GM20431 (cell line): Measurements from ENCODE around the gene MUC6.

ENCODE experiments used
- in situ Hi-C: fragments of 300-500 bp; cut with MseI, MboI; formaldehyde crosslinking; loops from one replicate; pipeline ENCODE4 v1.15.0; 2020; ENCODE audit warnings: low sequenced_read_pairs; ENCODE audit not compliant: unreplicated experiment

The MUC6 gene

DNA sequence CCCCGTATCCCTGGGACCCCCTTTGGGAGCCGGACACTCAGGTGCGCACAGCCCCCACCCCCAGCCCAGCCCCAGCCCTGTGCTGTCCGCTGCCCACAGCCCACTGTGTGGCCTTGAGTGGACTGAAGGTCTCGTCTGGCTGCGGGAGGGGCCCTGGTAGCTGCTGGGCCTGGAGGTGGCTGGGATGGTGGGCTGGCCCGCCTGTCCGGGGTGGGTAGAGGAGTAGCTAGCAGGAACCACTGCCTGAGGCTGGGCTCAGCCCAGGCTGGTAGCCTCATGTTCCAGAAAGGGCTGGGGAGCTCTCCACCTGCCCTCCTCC lies 4.6 kb upstream of the MUC6 start:
- in situ Hi-C loops: no loop called here

DNA sequence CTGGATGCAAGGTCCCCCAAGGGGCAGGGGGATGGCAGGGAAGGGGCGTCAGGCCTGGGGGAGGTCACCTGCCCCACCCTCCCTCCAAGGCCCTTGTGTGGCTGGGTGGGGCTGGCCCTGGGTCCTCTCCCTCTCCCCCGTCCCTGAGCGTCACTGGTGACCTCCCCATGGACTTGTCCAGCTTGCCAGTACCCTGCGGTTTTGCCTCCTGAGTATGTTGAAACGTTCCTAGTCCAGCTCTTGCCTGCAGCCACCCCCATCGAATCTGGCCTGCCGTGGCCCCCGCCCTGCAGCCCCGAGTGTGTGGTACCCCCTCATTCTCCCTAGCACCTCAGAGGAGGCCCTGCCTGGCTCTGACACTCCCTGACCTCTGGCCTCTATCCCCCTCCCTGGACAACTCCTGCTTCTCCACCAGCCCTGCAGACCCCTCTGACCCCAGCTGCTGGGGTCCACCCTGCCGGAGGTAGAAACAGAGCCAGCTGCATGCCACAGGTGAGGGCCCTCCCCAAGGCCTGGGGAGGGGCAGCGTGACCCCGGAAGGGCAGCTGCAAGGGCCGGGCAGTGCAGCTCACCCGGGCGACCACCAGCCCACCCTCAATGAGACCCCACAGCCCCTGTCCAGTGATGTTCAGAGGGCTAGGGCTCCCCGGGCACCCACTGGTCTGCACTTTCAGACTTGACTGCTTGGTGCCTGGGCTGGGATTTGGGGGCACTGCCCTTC lies 4.1 kb upstream of the MUC6 start:
- in situ Hi-C loops: no loop called here

DNA sequence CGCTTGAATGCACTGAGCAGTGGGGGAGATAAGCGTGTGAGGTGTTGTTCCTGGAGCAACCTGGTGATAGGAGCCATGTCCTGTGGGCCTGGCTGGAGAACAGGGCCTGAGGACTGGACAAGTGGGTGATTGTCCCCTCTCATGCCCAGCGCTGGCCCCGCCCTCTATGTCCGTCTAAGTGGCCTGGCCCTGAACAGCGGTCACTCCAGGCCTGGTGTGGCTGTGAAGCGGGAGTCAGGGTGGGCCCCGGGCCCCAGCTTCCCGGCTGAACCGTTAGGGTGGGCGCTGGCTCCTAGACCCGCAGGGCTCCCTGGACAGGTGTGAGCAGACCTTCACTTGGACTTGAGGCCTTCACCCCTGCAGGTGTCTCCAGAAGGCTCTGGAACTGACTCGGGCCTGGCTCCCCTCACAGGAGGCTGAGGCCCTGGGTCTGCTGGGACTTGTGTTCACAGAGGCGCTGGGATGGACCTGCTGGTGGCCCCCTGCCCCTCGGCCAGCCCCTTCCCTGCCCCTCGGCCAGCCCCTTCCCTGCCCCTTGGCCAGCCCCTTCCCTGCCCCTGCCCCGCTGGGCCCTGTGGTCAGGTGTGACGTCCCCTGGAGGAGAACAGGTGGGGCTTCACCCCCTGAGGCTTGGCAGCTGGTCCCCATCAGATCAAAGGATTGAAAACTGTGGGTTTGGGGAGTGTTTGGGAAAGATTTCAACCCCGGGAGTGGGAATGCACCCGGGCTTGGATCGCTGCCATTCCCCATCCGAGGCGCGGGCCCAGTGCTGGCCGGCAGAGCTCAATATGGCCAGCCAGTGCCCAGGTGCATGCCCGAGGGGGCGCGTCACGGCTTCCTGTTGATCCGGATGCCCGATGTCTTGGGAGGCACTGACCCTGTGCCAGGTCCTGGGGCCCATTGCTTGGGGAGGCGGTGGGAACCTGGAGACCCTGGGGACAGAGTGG lies 3.2 kb upstream of the MUC6 start:
- in situ Hi-C loops: no loop called here

DNA sequence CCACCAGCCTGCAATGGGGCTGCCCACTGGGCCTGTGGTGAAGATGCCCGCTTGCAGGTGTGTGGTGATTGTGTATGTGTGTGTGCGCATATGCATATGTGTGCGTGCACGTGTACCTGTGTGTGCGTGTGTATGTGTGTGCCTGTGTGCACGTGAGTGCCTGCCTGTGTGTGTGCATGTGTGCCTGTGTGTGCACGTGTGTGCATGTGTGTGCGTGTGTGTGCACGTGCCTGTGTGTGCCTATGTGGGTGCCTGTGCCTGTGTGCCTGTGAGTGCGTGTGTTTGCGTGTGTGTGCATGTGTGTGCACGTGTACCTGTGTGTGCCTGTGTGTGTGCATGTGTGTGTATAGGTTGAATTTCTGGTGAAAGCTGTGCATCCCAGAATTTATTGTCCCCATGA lies 2.4 kb upstream of the MUC6 start:
- in situ Hi-C loops: no loop called here

GRCh38 chr11:1038361-1038760 lies 1.8 kb upstream of the MUC6 start:
- in situ Hi-C loops: no loop called here

DNA sequence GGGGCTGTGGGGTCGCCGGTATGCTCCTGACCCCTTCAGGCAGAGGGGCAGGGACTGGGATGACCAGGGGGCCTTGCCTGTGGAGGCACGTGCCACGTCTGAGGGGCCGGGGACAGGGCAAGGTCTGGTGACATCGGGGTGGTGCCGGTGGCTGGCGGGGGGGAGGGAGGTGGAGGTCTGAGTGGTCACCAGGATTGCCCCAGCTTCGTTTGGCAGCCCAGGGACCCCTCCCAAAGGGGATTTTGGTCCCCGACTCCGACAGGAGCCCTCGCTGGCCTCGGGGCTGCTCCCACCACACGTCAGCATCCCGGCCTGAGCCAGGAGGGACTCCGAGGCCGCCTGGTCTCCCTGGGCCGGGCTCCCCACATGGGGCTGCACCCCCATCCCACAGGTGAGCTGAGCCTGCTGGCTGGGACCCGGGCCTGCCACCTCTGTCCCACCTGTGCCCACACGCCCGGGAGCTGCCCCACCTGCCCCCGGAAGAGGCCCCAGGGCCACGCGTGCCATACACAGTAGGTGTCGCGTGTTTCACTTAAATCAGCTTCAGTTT lies 1.1 kb upstream of the MUC6 start:
- in situ Hi-C loops: no loop called here

- in situ Hi-C loops: no loop called here
Observed at GRCh38 chr11:1036931-1037330, 413 bp upstream of the MUC6 start.

- in situ Hi-C loops: no loop called here
Observed at GRCh38 chr11:1035577-1036283, 788 bp downstream of the MUC6 start.

DNA sequence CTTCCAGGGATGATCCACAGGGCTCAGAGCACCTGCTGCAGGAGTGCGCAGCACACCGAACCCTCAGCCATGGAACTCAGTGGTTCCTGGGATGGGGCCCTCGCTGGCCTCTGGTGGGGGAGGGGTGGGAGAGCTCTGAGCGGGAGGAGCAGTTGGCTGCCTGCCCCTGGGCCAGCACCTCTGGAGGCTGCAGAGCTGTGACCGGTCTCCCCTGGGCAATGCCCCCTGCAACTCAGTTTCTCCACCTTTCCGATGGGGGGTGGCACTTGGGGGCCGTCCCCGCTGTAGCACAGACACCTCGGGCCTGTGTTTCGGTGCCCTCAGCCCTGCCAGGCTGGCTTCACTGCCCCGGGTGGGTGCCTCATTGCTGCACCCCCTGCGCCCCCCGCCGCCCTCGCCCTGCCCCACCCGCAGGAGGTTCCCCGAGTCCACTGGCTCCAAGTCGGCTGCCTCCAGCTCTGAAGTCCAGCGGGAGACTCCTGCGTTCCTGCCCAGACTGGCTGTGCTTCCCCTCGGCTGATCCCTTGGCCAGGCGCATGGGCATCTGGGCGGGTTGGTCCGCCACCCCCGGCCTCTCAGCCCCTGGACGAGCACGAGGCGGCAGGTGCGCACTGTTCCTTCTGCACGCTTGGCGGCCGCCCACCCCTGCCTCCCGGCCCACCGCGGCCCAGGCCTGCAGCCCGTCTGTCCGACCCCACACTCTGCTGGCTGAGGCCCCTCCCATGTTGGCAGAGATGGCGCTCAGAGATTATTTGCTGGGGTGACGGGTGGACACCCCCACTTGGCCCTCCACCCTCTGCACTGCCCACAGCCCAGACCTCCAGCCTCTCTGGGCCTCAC lies 1.8 kb downstream of the MUC6 start:
- in situ Hi-C loops: no loop called here

- in situ Hi-C loops: no loop called here
Observed at GRCh38 chr11:1034001-1034400, 2.5 kb downstream of the MUC6 start.

DNA sequence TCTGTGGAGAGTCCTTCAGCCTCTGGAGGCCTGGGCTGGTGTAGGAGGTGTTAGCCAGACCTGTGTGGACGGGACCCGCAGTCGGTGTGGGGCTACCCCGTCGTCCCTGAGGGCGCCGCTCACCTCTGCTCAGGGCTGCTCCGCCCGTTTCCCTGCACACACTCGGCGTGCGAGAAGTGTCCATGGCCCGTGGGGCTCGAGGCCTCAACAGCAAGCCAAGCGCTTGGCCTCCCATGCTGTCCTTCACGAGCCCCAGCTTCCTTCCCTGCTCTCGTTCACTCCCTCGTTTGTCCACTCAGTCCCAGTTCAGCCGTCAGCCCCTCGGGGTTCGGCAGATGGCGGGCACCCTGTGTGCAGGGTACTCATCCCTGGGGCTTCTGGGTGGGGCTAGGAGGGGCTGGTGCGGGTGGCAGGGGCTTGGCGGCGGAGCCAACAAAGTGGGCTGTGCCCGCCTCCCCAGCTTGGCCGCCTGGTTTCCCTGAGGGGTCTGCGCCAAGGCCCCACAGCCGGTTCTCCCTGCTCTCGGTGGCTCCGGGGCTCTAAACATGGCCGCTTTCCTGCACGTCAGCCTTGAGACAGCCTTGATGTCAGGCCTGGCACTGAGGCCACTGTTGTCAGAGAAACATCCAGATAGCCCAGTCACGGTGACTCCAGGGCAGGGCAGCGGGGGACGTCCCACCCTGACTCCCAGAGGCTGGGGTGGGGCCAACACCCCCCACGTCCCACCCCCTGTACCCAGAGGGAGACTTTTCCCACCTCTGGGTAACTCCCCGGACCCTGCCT lies 3.3 kb downstream of the MUC6 start:
- in situ Hi-C loops: no loop called here

- in situ Hi-C loops: no loop called here
Observed at GRCh38 chr11:1032310-1032891, 4.1 kb downstream of the MUC6 start.

GRCh38 chr11:1031121-1031899 lies 5.2 kb downstream of the MUC6 start:
- in situ Hi-C loops: no loop called here

DNA sequence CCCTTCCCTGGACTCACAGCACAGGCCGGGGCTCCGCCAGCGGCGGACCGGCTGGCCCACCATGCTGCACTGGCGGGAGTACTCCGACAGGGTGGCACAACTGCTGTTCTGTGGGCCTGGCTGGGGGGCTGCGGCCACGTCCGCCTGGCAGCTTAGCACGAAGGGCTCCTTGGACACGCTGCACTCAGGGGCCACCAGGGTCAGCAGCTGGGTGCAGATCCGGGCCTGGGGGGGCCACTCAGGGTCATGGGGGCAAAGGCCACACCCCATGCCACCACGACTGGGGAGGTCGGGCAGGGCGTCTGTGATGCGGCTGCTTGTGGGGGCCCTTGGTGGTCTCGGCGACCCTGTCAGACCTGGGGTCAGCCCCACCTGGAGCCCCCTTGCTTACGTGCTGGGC lies 6.0 kb downstream of the MUC6 start:
- in situ Hi-C loops: no loop called here

GRCh38 chr11:1030086-1030485 lies 6.4 kb downstream of the MUC6 start:
- in situ Hi-C loops: no loop called here

DNA sequence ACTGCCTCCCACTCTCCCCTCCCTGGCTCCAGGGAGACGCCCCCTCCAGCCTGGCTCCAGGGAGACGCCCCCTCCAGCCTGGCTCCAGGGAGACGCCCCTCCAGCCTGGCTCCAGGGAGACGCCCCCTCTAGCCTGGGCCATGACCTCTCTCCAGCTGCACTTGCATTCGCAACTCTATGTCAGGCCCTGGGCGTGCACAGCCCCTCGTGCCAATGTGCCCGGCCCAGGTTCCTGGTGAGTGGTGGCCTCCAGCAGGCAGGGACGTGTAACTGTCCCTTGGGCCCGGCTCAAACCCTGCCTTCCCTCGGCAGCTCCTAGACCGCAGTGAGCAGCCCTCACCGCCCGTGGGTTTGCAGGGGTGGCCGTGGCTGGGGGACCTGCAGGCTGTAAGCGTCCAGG lies 6.9 kb downstream of the MUC6 start:
- in situ Hi-C loops: no loop called here

DNA sequence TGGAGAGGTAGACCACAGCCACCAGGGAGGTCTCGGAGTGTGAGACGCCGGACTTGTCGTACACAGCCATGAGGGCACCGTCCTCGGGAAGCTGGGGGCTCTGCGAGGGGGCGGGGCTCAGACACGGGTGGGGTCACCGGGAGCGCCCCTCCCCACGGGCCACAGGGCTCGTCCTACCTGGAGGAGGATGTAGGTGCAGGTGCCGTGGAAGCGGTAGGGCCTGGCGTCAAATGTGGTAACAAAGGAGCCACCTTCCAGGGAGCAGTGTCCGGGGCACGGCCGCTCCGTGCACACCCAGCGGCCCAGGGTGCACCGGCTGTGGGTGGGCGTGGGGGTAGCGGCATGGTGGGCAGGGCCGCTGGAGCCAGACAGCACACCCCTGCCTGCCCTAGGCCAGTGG lies 7.5 kb downstream of the MUC6 start:
- in situ Hi-C loops: no loop called here

DNA sequence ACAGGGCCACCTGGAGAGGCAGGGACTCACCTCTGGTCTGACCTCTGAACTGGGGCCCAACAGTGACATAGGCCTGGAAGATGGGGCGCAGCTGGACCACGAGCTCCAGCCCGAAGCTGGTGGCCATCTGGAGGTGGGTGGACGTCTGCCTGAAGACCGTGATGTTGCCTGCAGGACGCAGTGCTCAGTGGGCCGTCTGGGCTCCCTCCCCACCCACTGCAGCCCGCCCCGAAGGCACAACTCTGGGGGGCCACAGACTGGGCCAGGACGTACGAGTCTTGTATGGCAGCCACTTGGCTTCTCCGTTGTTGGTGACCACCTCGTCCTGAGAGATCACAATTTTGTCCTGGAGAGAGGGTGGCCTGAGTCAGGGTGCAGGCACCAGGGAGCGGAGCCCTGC lies 7.9 kb downstream of the MUC6 start:
- in situ Hi-C loops: no loop called here
